HUDEP-2 (cell line): ENCODE data around the gene ZNF662.
"Not testable (repeated sequence)": the region's sequence is repeated elsewhere in the genome, so short reads cannot be mapped to it uniquely, and the experiment has no call there.

Experiments
- DNase-seq, 76 experiments: peaks; one replicate each; lab custom pipeline; 2025; ENCODE audit not compliant: unreplicated experiment in 76 of 76; lab: John Stamatoyannopoulos, UW

Gene ZNF662

DNA sequence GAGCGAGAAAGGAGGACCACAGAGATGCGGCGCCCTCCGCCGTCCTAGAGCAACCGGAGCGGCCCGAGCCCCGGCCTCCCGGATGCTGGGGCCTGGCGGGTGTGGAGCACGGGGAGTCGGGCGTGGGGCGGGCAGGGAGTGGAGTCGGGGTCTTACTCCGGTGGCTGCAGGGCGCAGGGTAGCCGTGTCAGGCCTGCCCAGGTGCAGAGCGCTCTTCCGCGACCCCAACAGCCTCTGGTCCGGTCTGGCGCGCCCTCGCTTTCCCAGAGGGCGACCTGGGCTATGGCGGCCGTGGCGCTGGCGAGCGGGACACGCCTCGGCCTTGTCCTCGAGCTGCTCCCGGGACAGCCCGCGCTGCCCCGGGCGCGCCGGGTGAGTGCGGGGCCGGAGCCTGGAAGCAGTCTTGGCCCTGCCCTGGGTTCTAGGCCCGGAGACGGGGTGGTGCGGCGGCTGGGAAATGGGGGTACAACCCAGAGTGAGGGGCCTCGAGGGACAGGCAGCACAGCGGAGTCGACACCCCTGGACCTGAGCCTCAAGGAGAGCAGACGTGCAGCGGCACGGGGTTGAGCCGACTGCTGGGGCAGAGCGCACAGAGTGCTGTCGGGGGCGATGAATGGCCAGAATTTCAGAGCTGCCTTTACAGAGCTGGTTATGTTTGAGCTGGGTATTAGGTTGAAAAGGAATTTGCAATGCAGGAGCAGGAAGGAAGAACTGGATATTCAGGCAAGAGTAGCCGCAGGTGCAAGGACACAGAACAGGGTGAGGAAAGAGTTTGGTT is at the start of gene ZNF662:
TSS of gene ZNF662 (plus strand) at position 73 of the 778 bp plus-strand sequence. CDS start 1,973 bp downstream, outside the sequence.
- DNase-seq, result no peak

- no peak for DNase-seq
These were observed 49.4 kb upstream of the ZNF662 start for GRCh38 chr3:42856544-42856943.

DNA sequence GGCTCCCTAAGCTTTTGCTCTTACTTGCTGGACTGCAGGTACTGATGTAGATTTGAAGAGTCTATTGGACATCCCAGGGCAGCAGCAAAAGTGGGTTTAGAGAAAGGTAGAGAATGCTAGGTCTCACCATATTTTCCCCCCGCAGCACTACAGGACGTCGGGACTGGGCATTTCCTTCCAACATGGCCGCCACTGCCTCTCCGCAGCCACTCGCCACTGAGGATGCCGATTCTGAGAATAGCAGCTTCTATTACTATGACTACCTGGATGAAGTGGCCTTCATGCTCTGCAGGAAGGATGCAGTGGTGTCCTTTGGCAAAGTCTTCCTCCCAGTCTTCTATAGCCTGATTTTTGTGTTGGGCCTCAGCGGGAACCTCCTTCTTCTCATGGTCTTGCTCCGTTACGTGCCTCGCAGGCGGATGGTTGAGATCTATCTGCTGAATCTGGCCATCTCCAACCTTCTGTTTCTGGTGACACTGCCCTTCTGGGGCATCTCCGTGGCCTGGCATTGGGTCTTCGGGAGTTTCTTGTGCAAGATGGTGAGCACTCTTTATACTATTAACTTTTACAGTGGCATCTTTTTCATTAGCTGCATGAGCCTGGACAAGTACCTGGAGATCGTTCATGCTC is 41.5 kb upstream of the ZNF662 start:
- DNase-seq, result no peak

DNA sequence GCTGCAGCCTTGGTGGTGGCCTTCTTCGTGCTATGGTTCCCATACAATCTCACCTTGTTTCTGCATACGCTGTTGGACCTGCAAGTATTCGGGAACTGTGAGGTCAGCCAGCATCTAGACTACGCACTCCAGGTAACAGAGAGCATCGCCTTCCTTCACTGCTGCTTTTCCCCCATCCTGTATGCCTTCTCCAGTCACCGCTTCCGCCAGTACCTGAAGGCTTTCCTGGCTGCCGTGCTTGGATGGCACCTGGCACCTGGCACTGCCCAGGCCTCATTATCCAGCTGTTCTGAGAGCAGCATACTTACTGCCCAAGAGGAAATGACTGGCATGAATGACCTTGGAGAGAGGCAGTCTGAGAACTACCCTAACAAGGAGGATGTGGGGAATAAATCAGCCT is 40.7 kb upstream of the ZNF662 start:
- DNase-seq, result no peak

DNA sequence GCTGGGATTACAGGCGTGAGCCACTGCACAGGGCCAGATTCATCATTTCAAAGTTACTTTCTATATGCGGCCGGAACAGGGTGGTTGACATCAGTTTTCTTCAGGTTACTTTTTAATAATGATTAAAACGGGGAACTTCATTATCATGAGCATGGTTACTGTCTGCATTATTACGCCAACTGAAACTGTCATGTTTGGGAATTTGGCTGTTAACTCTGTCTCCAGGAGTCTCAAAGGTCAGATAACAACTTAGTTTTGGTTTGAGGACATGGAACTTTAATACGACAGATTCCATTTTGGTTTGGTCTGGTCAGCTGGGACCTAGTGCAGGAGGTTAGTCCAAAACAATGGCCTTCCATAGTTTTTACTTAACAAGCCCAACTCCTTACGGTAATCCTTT is 38.8 kb upstream of the ZNF662 start:
- no peak for DNase-seq

GRCh38 chr3:42868841-42869240 is 37.1 kb upstream of the ZNF662 start:
- DNase-seq, result no peak

DNA sequence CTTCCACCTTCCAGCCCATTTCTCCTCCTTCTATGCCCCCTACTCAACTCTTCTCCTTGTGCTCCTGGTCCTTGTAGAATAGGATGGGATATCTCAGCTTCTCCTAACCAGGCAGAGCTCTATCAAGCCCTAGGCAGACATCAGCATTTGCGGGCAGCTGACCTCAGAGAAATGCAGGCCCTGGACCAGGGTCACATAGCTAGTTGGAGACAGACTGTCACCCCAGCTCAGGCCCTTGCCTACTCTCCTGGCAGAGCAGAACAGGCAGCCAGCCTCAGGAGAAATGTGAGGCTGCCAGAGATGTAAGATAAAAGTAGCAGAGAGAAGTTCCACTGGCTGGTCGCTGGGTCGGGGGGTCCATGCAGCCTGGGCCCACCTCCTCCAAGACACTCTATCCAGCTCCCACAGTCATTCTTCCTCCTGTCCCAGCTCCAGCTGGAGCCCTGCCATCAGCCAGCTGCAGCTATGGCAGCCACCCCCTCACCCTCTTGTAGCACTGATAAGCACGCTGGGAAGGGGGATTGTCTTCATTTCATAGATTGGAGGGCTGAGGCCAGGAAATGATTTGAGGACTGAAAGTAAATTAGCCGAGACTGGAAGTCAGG is 34.2 kb upstream of the ZNF662 start:
- peak in 45 of 76 experiments; percentile 4 to 64 (median 26) for DNase-seq

DNA sequence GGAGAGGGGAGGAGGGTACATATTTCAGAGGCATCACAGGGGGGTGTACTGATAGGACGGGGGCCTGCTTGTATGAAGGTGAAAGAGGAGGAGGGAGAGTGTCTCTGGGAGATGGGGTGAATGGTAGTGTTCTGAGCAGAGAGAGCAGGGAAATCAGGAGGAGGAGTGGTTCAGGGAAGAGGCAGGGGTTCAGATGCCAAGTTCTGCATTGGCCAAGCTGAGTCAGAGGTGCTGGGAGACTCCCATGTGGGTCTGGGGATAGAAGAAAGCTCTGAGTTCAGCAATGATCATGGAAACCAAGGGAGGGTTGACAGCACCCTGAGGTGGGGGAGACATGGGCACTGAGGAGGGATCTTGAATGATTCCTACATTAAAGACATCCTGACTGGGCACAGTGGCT is 33.2 kb upstream of the ZNF662 start:
- no peak for DNase-seq

- DNase-seq, result no peak
These were observed 32.5 kb upstream of the ZNF662 start for GRCh38 chr3:42873221-42873982.

GRCh38 chr3:42874749-42875148 is 31.2 kb upstream of the ZNF662 start:
- DNase-seq, result no peak

DNA sequence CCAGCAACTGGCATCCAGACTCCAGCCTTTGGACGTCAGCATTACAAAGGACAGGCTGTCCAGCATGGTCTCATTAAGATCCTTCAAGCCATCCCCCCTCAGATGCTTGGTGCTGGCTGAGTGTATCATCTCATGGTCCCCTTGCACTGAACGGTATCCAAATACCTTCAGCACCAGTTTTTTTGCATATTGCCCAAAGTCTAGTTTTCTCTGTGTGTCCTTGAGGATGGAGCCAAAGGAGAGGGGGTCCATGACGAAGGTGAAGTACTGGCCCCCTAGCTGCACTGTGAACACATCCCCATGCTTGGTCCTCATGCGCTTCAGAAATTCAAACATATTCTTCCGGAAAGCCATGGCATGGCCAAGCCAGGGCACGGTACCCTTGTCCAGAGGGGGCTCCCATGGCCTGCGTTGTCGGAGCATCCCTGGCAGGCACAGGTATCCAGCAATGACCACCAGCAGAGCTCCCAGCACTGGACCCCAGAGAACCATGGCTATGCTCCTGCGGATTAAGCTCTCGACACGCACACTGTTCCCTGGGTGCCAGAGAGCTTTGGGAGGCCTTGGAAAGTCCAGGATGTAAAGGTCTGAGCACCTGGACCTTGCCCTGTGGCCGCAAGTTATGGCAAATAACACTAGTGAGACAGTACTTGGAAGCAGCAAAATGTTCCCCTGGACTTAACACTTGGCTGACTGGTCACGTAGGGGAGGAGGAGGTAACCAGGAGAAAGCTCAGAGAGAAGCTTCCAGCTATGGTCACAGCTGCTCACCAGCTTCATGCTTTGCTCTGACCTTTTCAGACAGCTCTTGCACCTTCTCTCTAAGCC is 30.4 kb upstream of the ZNF662 start, which contains the start of gene CYP8B1:
TSS of gene CYP8B1 (minus strand) at position 555 of the 827 bp plus-strand sequence. CDS start at position 492, 63 bp downstream.
- no peak for DNase-seq

DNA sequence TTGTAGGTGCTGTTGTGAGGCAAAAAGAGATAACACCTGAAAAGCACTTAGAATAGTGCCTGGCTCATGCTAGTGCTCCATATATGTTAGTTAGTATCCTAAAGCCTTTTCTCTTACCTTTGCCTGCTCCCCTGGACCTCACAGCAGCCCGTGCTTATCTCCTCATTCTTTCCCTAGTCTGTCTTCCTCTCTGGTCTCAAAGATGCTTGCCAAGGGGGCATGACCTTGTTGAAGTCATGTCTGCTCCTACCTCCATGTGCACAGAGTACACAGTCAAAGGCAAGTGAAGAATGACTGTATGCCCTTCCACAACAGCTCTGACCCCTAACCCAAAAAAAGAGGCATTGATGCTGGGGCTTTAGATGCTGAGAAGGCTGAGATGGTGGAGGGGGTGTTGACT is 29.5 kb upstream of the ZNF662 start:
- DNase-seq, result no peak

- DNase-seq, result peak in 1 of 76 experiments; percentile 8
These were observed 28.8 kb upstream of the ZNF662 start for GRCh38 chr3:42876940-42877720.

DNA sequence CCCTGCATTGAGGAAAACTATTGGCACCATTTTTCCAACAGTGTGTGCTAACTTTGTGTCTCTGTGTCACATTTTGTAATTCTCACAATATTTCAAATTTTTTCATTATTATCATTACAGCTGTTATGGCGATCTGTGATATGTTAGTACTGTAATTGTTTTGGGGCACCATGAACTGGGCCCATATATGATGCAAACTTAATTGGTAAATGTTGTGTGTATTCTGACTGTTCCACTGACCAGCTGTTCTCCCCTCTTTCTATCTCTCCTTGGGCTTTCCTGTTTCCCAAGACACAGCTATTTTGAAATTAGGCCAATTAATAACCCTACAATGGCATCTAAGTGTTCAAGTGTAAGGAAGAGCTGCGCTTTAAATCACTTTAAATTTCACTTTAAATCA is 28.1 kb upstream of the ZNF662 start:
- DNase-seq, result no peak

- DNase-seq, result no peak
These were observed 25.8 kb upstream of the ZNF662 start for GRCh38 chr3:42880183-42880582.

- peak in 74 of 76 experiments; percentile 14 to 87 (median 75) for DNase-seq
These were observed 25.1 kb upstream of the ZNF662 start for GRCh38 chr3:42880601-42881451.

- not testable (repeated sequence) for DNase-seq
These were observed 22.6 kb upstream of the ZNF662 start for GRCh38 chr3:42883251-42883930.

- DNase-seq, result no peak
These were observed 21.6 kb upstream of the ZNF662 start for GRCh38 chr3:42884324-42884723.
